Progenitor cell of endocrine pancreas (in vitro differentiated cells): Measurements from ENCODE around the gene ARL14. TPM values are rescaled to one million over a fixed set of nuclear protein-coding genes. Genes with fewer than 3 reads are reported as not detected.

Experiments
- DNase-seq: peaks from one replicate; pipeline ENCODE4 v3.0.0; 2021; ENCODE audit warnings: low spot score; ENCODE audit not compliant: unreplicated experiment
- H3K27ac Mint-ChIP-seq: 2 replicates; pipeline ENCODE4 v1.8.0; 2021; ENCODE audit warnings: mild to moderate bottlenecking, moderate library complexity, mixed read lengths
- H3K27me3 Mint-ChIP-seq: 2 replicates; pipeline ENCODE4 v1.8.0; 2021; ENCODE audit warnings: mixed read lengths
- H3K36me3 Mint-ChIP-seq: 2 replicates; pipeline ENCODE4 v1.8.0; 2022; ENCODE audit warnings: mixed read lengths; ENCODE audit not compliant: insufficient read depth
- H3K4me1 Mint-ChIP-seq: 2 replicates; pipeline ENCODE4 v1.8.0; 2021; ENCODE audit warnings: low read depth, mixed read lengths
- H3K4me3 Mint-ChIP-seq: 2 replicates; pipeline ENCODE4 v1.8.0; 2021; ENCODE audit warnings: low read depth, mild to moderate bottlenecking, moderate library complexity, mixed read lengths
- H3K9me3 Mint-ChIP-seq: 2 replicates; pipeline ENCODE4 v1.8.0; 2021; ENCODE audit warnings: low read depth, mixed read lengths
- total RNA-seq: library from RNA; stranded (reverse); gene quantifications from 2 replicates; pipeline ENCODE4 v1.2.1, GENCODE V29; 2021
- TF ChIP-seq, protein P1 (sequence below): fragments of 200-600 bp; sonication (generic); IDR thresholded peaks from one replicate; pipeline ENCODE4 v1.5.0; 2021; ENCODE audit warnings: antibody characterized with exemption, mild to moderate bottlenecking; ENCODE audit not compliant: unreplicated experiment

The ARL14 gene
- total RNA-seq, 1 donor from 2014 or later = 0.50 TPM

DNA sequence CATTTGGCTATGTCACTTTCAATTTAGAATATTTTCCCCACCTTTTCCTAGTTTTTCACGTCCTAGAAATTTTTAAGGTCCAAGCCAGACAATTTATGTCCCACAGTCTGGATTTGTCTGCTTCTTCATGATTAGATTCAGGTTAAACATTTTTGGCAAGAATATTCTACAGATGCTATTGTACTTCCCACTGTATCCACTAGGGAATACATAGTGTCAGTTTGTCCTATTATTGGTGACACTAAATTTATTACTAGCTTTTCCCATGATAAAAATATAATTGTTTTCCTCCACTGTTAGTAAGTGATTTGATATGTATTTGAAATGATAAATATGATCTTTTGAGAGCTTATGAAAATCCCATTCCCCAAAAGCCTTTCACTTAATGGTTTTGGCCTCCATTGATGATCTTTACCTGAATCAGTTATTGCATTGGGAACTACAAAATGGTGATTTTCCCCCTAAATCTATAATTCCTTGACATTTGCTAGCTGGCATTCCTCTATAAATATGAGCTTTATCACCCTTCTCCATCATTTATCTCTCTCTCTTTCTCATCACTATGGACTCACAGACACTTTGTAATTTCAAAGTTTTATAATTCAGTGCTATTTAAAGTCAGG, 8.3 kb downstream of the ARL14 start:
- no peak for DNase-seq
- H3K9me3 Mint-ChIP-seq = no peaks in the 10 kb centered on the region
- no peaks in the 10 kb centered on the region for H3K4me1 Mint-ChIP-seq
- no peaks in the 10 kb centered on the region for H3K27me3 Mint-ChIP-seq
- H3K27ac Mint-ChIP-seq = no peak overlapping the region
- TF ChIP-seq, protein P1, sequence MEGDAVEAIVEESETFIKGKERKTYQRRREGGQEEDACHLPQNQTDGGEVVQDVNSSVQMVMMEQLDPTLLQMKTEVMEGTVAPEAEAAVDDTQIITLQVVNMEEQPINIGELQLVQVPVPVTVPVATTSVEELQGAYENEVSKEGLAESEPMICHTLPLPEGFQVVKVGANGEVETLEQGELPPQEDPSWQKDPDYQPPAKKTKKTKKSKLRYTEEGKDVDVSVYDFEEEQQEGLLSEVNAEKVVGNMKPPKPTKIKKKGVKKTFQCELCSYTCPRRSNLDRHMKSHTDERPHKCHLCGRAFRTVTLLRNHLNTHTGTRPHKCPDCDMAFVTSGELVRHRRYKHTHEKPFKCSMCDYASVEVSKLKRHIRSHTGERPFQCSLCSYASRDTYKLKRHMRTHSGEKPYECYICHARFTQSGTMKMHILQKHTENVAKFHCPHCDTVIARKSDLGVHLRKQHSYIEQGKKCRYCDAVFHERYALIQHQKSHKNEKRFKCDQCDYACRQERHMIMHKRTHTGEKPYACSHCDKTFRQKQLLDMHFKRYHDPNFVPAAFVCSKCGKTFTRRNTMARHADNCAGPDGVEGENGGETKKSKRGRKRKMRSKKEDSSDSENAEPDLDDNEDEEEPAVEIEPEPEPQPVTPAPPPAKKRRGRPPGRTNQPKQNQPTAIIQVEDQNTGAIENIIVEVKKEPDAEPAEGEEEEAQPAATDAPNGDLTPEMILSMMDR = peak; percentile 51
- no peak overlapping the region for H3K4me3 Mint-ChIP-seq
- H3K36me3 Mint-ChIP-seq = no peaks in the 10 kb centered on the region

DNA sequence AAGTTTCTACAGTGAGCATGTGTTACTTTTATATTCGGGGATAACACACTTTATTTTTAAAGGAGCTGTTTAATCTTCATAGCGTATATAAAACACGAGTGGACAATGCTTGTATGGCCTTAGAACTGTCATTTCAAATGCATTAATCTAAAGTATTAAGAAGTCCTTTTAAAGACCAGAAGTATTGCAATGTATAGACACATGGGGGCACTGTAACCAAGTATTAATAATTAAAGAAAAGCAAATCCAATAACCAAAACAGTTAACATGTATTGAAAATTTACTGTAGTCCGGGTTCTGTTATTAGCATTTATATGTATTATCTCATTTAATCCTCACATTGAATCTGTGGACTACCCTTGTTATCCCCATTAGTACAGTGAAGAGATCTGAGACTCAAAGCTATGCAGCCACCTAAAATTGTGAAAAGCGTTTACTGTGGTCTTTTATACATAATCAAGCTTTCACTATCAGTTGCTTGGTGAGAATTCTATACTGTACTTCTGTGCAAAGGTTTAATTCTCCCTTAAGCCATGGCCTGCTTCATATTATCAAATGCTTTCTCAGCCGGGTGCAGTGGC, 10.1 kb downstream of the ARL14 start:
- no peaks in the 10 kb centered on the region for H3K27me3 Mint-ChIP-seq
- H3K9me3 Mint-ChIP-seq = no peaks in the 10 kb centered on the region
- H3K27ac Mint-ChIP-seq = no peak overlapping the region
- TF ChIP-seq, protein P1 = peak; percentile 41
- DNase-seq = no peak
- no peaks in the 10 kb centered on the region for H3K36me3 Mint-ChIP-seq
- no peaks in the 10 kb centered on the region for H3K4me1 Mint-ChIP-seq
- no peak overlapping the region for H3K4me3 Mint-ChIP-seq

DNA sequence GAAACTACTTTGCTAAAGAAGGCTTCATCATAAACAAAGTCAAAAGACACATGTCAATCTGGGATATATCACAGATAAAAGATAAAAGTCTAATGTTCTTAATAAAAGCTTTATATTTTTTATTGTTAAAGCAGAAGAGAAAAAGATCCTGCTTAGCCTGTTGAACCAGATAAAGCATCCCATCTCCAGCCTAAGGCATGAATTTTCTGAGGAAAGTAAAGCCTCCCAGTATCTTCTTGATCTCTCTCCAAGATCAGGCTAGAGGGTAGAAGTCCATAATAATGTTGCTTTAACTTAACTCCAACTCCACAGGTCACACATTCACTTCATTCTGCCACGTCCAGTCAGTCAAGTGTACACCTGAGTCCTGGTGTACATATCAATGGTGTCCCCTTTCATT, 14.2 kb downstream of the ARL14 start:
- H3K9me3 Mint-ChIP-seq = no peaks in the 10 kb centered on the region
- H3K4me3 Mint-ChIP-seq = no peak overlapping the region
- TF ChIP-seq, protein P1 = no peak
- H3K36me3 Mint-ChIP-seq = no peaks in the 10 kb centered on the region
- peaks cover 4% of the 10 kb centered on the region for H3K4me1 Mint-ChIP-seq
- H3K27ac Mint-ChIP-seq = no peak overlapping the region
- no peak for DNase-seq
- H3K27me3 Mint-ChIP-seq = no peaks in the 10 kb centered on the region

DNA sequence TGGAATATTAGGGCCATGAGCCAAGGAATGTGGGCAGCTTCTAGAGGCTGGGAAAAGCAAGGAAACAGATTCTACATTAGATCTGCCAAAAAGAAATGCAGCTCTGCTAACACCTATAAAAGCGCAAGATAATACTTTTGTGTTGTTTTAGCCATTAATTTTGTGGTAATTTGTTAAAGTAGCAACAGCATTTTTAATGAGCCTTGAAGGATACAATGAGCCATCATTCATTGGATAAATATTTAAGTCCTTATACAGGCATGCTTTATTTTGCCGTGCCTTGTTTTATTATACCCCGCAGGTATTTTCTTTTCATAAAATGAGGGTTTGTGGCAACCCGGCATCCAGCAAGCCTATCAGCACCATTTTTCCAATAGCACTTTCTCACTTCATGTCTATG, 15.0 kb downstream of the ARL14 start:
- Mint-ChIP-seq H3K36me3 (no peaks in the 10 kb centered on the region), H3K27ac (no peak overlapping the region), H3K4me3 (no peak overlapping the region), H3K27me3 (no peaks in the 10 kb centered on the region), H3K9me3 (no peaks in the 10 kb centered on the region), H3K4me1 (peaks cover 4% of the 10 kb centered on the region)
- TF ChIP-seq, protein P1 = no peak
- no peak for DNase-seq

DNA sequence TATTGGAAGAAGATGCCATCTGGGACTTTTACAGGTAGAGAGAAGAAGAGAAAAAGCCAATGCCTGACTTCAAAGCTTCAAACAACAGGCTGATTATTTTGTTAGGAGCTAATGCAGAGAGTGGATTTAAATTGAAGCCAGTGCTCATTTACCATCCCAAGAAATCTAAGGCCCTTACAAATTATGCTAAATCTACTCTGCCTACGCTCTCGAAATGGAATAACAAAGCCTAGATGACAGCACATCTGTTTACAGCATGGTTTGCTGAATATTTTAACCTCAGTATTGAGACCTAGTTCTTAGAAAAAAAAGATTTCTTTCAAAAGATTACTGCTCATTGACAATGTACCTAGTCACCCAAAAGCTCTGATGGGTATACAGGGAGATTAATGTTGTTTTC, 16.2 kb downstream of the ARL14 start:
- no peak for DNase-seq
- no peaks in the 10 kb centered on the region for H3K9me3 Mint-ChIP-seq
- no peaks in the 10 kb centered on the region for H3K36me3 Mint-ChIP-seq
- H3K4me1 Mint-ChIP-seq = peaks cover 12% of the 10 kb centered on the region
- TF ChIP-seq, protein P1 = no peak
- H3K27ac Mint-ChIP-seq = no peak overlapping the region
- H3K4me3 Mint-ChIP-seq = no peak overlapping the region
- no peaks in the 10 kb centered on the region for H3K27me3 Mint-ChIP-seq
